Psoas muscle (tissue), 8 donors: ENCODE results near the gene TBL2. TPM values are rescaled to one million over a fixed set of nuclear protein-coding genes. Genes with fewer than 3 reads are reported as not detected.
"Not testable (repeated sequence)": the region's sequence is repeated elsewhere in the genome, so short reads cannot be mapped to it uniquely, and the experiment has no call there.

Experiments
- ATAC-seq, 4 donors: fragments of 200-7000 bp; cut with Tn5 transposase; one replicate each; pipeline ENCODE4 v1.9.1; 2020; ENCODE audit warnings: moderate library complexity in 3 of 4, mild to moderate bottlenecking in 2 of 4
- DNase-seq, 2 donors: peaks; one replicate each; pipeline ENCODE4 v3.0.0-alpha.2; 2020
- H3K27ac ChIP-seq: fragments of 200-600 bp; one replicate; pipeline ENCODE4 v1.8.0; 2022
- H3K27me3 ChIP-seq, 3 donors: fragments of 200-600 bp in 1 of 3; one replicate each; pipeline versions ENCODE4 v1.6.1 to v1.8.0; 2013 to 2022; ENCODE audit warnings: low read length in 2 of 3, mild to moderate bottlenecking in 2 of 3, moderate library complexity in 1 of 3; ENCODE audit not compliant: insufficient read depth in 3 of 3
- H3K36me3 ChIP-seq, 2 donors: fragments of 200-600 bp in 1 of 2; one replicate each; pipeline versions ENCODE4 v1.6.1 to v1.8.0; 2013 to 2022; ENCODE audit warnings: low read depth in 1 of 2, mild to moderate bottlenecking in 1 of 2, moderate library complexity in 1 of 2; ENCODE audit not compliant: insufficient read depth in 1 of 2
- H3K4me1 ChIP-seq: fragments of 200-600 bp; one replicate; pipeline ENCODE4 v1.8.0; 2022
- H3K4me3 ChIP-seq: fragments of 200-600 bp; one replicate; pipeline ENCODE4 v1.8.0; 2022; ENCODE audit warnings: mild to moderate bottlenecking
- H3K9me3 ChIP-seq: fragments of 200-600 bp; one replicate; pipeline ENCODE4 v1.8.0; 2022
- WGBS, 3 donors: extraction: QIAGEN DNeasy Blood & Tissue Kit; methylation state at CpG; one replicate each; pipeline versions ENCODE4 v1.1.6 to v1.1.7; 2013; 5-methylcytosine and 5-hydroxymethylcytosine counted together
- intact Hi-C, 2 donors: fragments of 100-400 bp; cut with DNase I; formaldehyde crosslinking; loops; one replicate each; pipeline versions ENCODE4 v1.11.0 to v1.14.2; 2022
- polyA plus RNA-seq, 3 donors: library from polyadenylated mRNA; stranded (reverse); fragments of 200-250 nt; gene quantifications; one replicate each; pipeline ENCODE4 v1.2.3, GENCODE V29; 2013
- total RNA-seq, 4 donors: library from RNA; stranded (reverse); fragmentation: NEBNext Ultra II Directional in 2 of 4; extraction: Animal tissue kit (Norgen Biotek cat#: 25700) in 2 of 4; gene quantifications; one replicate each; pipeline versions ENCODE4 v1.2.1 to v1.2.4, GENCODE V29; 2021 to 2023
- TF ChIP-seq, protein P1 (sequence below): fragments of 200-600 bp; IDR thresholded peaks from one replicate; pipeline ENCODE4 v1.8.0; 2022; ENCODE audit warnings: antibody characterized with exemption
- donor health status: healthy with polysubstance abuse.
- donor health status: DM: no; HTN: no; CAD: no; lungs with moderate emphysema.
- donor health status: Bipolar disorder and iron deficiency.
- donor health status: healthy.
- donor health status: DM: yes; HTN: yes; CAD: no.
- donor health status: DM: no; HTN: no; CAD: no.
- donor health status: DM: no; HTN: no; CAD: no.
- donor health status: DM: yes; HTN: yes; CAD: no.

Gene TBL2
- total and polyA plus RNA-seq, 7 donors: 8.1 to 16.1 (median 11.3) TPM

DNA sequence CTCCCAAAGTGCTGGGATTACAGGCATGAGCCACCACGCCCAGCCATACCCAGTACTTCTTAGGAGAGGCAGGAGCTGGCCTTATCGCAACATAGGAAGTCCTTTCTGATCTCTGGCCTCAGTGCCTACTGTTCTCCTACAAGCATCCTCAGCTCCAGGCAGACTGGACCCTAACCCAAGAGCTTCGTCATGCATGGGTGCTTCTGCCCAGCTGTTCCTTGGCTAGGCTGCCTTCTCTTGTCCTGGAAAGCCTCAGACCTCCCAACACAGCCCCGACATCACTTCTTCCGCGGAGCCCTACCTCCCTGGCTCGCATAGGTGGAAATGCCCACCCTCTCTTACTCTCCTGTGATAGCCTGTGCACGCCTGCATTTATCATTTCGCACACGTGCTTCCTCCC, 36.7 kb downstream of the TBL2 start:
- no peak overlapping the region for H3K4me3 ChIP-seq
- DNase-seq: no peak
- ATAC-seq: no peak
- intact Hi-C loops: no loop called here
- peaks cover 8 to 86% of the 10 kb centered on the region in 2 donors for H3K36me3 ChIP-seq
- H3K9me3 ChIP-seq: no peaks in the 10 kb centered on the region
- no peaks in the 10 kb centered on the region for H3K4me1 ChIP-seq
- no peak overlapping the region for H3K27ac ChIP-seq
- WGBS, 3 donors: 90 to 95% (median 93%) methylated on average over 10 of the region's 10 CpGs
- H3K27me3 ChIP-seq: no peaks in the 10 kb centered on the region
- TF ChIP-seq, protein P1, sequence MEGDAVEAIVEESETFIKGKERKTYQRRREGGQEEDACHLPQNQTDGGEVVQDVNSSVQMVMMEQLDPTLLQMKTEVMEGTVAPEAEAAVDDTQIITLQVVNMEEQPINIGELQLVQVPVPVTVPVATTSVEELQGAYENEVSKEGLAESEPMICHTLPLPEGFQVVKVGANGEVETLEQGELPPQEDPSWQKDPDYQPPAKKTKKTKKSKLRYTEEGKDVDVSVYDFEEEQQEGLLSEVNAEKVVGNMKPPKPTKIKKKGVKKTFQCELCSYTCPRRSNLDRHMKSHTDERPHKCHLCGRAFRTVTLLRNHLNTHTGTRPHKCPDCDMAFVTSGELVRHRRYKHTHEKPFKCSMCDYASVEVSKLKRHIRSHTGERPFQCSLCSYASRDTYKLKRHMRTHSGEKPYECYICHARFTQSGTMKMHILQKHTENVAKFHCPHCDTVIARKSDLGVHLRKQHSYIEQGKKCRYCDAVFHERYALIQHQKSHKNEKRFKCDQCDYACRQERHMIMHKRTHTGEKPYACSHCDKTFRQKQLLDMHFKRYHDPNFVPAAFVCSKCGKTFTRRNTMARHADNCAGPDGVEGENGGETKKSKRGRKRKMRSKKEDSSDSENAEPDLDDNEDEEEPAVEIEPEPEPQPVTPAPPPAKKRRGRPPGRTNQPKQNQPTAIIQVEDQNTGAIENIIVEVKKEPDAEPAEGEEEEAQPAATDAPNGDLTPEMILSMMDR: no peak

DNA sequence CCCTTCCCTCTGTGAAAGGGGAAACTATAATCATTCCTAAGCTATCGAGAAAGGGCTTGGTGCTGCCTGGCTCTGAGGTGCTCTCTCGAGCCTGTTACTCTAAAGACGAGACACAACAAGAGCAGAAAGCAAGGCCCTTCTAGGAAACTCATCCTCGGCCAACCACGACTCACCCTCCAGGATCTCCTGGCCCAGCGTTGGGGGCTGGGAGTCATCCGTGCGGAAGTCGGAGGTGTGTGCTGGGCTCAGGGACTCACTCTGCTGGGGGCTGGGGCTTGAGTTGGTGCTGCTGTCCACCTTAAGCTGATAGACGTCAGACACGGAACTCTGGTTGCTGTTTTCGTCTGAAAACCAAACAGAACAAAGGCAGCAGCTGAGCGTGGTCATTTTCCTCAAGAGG, 38.7 kb downstream of the TBL2 start:
- no peak overlapping the region for H3K4me3 ChIP-seq
- H3K4me1 ChIP-seq: no peaks in the 10 kb centered on the region
- ATAC-seq: no peak
- H3K27me3 ChIP-seq: no peaks in the 10 kb centered on the region
- 88 to 95% (median 91%) methylated on average over 13 of the region's 13 CpGs for WGBS, 3 donors
- intact Hi-C loops: no loop called here
- DNase-seq: no peak
- no peaks in the 10 kb centered on the region for H3K9me3 ChIP-seq
- TF ChIP-seq, protein P1: no peak
- peaks cover 8 to 93% of the 10 kb centered on the region in 2 donors for H3K36me3 ChIP-seq
- no peak overlapping the region for H3K27ac ChIP-seq

DNA sequence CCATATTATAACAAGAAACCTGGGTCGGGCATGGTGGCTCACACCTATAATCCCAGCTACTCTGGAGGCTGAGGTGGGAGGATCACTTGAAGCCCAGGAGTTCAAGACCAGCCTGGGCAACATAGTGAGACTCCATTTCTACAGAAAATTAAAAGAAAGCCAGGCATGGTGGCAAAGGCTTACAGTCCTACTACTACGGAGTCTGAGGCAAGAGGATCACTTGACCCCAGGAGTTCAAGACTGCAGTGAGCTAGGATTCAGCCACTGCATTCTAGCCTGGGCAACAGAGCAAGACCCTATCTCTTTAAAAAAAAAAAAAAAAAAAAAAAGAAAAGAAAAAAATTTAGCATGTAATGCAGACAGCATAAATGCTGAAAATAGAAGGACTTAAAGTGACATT, 39.9 kb downstream of the TBL2 start:
- H3K4me3 ChIP-seq, H3K9me3 ChIP-seq, H3K4me1 ChIP-seq, intact Hi-C loops, ATAC-seq, DNase-seq, H3K27ac ChIP-seq, H3K27me3 ChIP-seq: not testable (repeated sequence)
- H3K36me3 ChIP-seq: peaks cover 8 to 97% of the 10 kb centered on the region in 2 donors
- WGBS, 3 donors: 93 to 95% (median 94%) methylated on average over 2 of the region's 2 CpGs

DNA sequence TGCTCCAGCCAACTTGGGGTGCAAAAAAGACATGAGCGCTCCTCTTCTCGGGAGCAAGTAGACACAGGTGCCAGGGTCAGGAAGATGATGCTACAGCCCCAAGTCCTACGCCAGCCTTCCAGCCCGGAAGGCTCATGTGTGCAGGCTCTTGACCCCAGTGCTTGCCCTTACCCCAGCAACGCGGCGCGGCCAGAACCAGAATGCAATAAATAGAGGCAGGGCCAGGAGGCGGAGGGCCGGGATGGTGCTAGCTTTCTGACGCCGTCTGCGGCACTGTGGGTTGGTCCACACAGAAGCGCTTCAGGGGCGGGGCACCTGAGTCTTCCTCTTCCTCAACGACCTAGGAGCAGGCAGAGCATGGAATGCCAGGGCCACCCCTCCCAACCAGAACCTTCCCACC, 41.3 kb downstream of the TBL2 start:
- intact Hi-C loops: no loop called here
- ATAC-seq (no peak), DNase-seq (no peak)
- 90 to 92% (median 90%) methylated on average over 16 of the region's 16 CpGs for WGBS, 3 donors
- no peak overlapping the region for H3K27ac ChIP-seq
- no peak overlapping the region for H3K4me3 ChIP-seq
- no peaks in the 10 kb centered on the region for H3K27me3 ChIP-seq
- no peaks in the 10 kb centered on the region for H3K9me3 ChIP-seq
- TF ChIP-seq, protein P1: no peak
- H3K36me3 ChIP-seq: peaks cover 8 to 90% of the 10 kb centered on the region in 2 donors
- H3K4me1 ChIP-seq: no peaks in the 10 kb centered on the region

DNA sequence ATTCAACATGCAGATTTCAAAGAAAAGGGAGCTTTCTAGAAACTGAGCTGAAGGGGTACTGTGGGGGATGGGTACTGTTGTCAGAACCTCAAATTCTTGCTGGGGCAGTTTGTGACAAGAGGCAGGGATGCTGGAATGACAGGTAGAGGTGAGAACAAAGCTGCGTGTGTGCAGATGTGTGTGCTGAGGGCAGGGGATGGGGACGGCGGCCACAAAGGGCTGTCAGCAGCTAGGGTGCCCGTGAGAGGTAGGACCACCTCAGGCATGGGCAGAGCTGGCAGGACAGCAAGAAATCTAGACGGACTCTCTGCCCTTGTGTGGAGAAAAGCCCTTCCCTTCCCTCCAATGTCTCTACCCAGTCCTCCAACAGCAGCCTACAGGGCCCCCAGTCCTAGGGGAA, 41.9 kb downstream of the TBL2 start:
- H3K27ac ChIP-seq: no peak overlapping the region
- peaks cover 8 to 84% of the 10 kb centered on the region in 2 donors for H3K36me3 ChIP-seq
- ATAC-seq (no peak), DNase-seq (no peak)
- no peak overlapping the region for H3K4me3 ChIP-seq
- no peaks in the 10 kb centered on the region for H3K4me1 ChIP-seq
- intact Hi-C loops: no loop called here
- H3K9me3 ChIP-seq: no peaks in the 10 kb centered on the region
- no peaks in the 10 kb centered on the region for H3K27me3 ChIP-seq
- TF ChIP-seq, protein P1: no peak
- WGBS, 3 donors: 74 to 88% (median 83%) methylated on average over 5 of the region's 5 CpGs

DNA sequence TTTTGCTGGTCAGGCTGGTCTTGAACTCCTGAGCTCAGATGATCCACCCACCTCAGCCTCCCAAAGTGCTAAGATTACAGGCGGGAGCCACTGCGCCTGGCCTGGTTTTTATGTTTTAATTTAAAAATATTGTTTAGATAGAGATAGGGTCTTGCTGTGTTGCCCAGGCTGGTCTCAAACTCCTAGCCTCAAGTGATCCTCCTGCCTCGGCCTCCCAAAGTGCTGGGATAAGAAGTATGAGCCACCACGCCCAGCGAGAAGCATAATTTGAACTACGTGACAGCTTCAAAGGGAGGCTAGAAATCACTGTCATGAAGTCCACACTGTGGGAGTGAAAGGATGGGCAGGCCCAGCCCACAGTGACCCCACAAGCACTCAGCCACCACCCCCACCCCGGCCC, 42.5 kb downstream of the TBL2 start:
- H3K27ac ChIP-seq, intact Hi-C loops, H3K4me3 ChIP-seq, H3K4me1 ChIP-seq, H3K9me3 ChIP-seq, ATAC-seq, H3K27me3 ChIP-seq, DNase-seq: not testable (repeated sequence)
- H3K36me3 ChIP-seq: peaks cover 8 to 78% of the 10 kb centered on the region in 2 donors
- WGBS, 3 donors: 87 to 95% (median 93%) methylated on average over 7 of the region's 7 CpGs
